ENCODE measurements around the gene CES2. TPM values are rescaled to one million over a fixed set of nuclear protein-coding genes. Genes with fewer than 3 reads are reported as not detected.
"Not testable (repeated sequence)": the region's sequence is repeated elsewhere in the genome, so short reads cannot be mapped to it uniquely, and the experiment has no call there.

The CES2 gene
- polyA plus RNA-seq, 4 donors: 39.8 to 47.0 (median 42.7) TPM

DNA sequence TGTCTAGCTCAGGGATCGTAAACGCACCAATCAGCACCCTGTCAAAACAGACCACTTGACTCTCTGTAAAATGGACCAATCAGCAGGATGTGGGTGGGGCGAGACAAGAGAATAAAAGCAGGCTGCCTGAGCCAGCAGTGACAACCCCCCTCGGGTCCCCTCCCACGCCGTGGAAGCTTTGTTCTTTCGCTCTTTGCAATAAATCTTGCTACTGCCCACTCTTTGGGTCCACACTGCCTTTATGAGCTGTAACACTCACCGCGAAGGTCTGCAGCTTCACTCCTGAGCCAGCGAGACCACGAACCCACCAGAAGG lies 39.6 kb downstream of the CES2 start:
- DNase-seq (ENCODE audit: low read depth in 4 of 4, low spot score in 3 of 4): not testable (repeated sequence)

GRCh38 chr16:66975302-66975893 lies 40.1 kb downstream of the CES2 start:
- DNase-seq (ENCODE audit: low read depth in 4 of 4, low spot score in 3 of 4): no peak

GRCh38 chr16:66976746-66977145 lies 41.4 kb downstream of the CES2 start:
- no peak for DNase-seq (ENCODE audit: low read depth in 4 of 4, low spot score in 3 of 4)

DNA sequence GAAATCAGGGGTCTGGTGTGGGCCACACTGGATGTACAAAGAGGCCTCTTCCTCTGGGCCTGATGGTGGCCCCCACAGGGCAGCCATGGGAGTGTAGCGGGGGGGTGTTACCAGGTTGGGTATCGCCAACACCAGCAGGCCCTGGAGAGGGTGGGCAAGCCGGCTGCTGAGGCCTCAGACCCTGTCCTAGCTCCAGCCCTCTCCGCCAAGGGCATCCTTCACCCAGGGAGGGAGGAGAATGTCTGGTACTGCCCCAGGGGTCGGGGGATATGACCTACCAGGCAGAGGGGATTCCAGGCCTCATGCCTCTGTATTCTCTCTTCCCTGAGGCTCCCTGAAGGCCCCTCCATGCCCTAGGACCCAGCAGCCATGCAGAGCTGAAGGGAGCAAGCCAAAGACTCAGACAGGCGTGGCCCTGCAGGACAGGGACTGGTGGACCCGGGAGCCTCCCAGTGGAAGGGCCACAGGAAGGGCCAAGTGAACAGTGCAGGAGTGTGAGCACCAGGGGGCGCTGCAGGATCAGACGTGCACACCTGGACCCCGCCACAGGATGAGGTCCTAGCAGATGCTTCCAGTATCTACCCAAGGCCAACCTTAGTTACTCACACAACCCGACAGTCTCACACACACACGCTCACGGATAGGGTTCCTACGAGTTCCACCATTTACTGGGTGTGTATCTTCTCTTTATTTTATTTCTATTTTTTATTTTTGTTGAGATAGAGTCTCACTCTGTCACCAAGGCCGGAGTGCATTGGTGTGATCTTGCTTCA lies 42.2 kb downstream of the CES2 start:
- DNase-seq (ENCODE audit: low read depth in 4 of 4, low spot score in 3 of 4): peak in 2 of 4 donors; percentile 61 to 71

GRCh38 chr16:66979011-66979717 lies 43.8 kb downstream of the CES2 start:
- DNase-seq (ENCODE audit: low read depth in 4 of 4, low spot score in 3 of 4): no peak

- DNase-seq (ENCODE audit: low read depth in 4 of 4, low spot score in 3 of 4): no peak
Measured at GRCh38 chr16:66983033-66983432, 47.7 kb downstream of the CES2 start.

DNA sequence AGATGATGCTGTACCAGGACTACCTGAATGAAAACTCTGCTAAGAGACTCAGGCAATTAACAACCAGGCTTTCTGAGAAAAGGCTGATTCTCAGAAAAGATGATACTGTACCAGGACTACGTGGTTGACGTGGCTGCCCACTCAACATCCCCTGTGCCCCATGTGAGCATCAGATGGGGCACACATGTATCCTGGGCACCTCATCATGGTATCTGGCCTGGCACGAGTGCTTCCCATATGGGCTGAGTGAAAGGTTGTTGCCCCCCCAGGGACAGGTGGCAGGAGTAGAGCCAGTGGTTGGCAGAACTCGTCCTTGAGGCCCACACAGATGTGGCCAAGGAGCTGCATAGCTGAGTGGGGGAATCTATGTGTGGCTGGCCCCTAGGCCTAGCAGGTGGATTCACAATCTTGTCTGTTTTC lies 49.6 kb downstream of the CES2 start:
- DNase-seq (ENCODE audit: low read depth in 4 of 4, low spot score in 3 of 4): no peak

DNA sequence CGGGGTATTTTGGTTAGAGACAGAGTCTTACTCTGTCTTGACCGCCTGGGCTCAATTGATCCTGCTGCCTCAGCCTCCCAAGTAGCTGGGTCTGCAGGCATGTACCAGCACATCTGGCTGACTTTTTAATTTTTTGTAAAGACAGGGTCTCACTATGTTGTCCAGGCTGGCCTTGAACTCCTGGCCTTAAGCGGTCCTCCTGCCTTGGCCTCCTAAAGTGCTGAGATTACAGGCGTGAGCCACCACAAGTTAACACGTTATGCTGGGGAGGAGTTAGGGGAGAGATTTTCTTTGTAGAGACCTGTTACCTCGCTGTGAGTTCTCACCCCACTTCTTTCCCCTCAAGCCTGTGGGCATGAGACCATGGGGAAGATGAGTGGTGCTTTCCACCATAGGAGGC lies 51.2 kb downstream of the CES2 start:
- DNase-seq (ENCODE audit: low read depth in 4 of 4, low spot score in 3 of 4): no peak

DNA sequence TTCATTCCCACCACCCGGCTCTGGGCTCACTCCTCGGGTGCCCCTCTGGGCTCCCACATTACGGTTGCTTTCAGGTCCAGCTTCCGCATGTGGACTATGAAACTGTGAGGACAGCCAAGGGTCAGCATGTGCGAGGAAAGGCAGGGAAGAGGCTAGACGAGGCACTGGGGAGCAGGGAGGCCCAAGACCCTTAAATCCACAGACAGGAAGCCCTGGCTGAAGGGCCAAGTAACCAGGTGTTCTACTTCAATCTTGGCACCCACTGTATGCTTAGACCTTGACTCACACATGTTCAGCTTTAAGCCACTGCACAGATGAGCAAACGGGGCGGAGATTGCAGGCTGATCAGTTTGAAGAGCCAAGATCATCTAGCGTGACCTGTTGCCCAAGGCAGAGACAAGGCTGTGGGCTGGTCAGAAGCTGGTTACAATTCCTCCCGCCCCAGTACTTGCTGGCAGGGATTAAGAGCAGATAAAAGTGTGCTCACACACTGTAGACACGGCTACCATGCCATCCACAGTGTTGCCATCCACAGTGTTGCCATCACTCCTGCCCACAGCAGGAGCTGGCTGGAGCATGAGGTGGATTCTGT lies 53.0 kb downstream of the CES2 start, which contains the start of gene CES4A:
CES4A (plus strand) TSS at position 393 of the 592 bp plus-strand sequence; CDS start at position 577, 184 bp downstream.
- DNase-seq (ENCODE audit: low read depth in 4 of 4, low spot score in 3 of 4): no peak

GRCh38 chr16:66991545-66992077 lies 56.3 kb downstream of the CES2 start:
- DNase-seq (ENCODE audit: low read depth in 4 of 4, low spot score in 3 of 4): no peak

- not testable (repeated sequence) for DNase-seq (ENCODE audit: low read depth in 4 of 4, low spot score in 3 of 4)
Measured at GRCh38 chr16:66993558-66993957, 58.2 kb downstream of the CES2 start.

Other genes with a start within 250 kb of the CES2 start
- 10 to 100 TPM; 67.3 to 76.9 (median 72.7) TPM for gene CMTM4, start 238.8 kb upstream of the CES2 start, polyA plus RNA-seq (ENCODE audit: insufficient read length in 4 of 4)
- gene DYNC1LI2, start 183.9 kb upstream of the CES2 start, polyA plus RNA-seq (ENCODE audit: insufficient read length in 4 of 4): 100 to 1,000 TPM; 101 to 135 (median 112) TPM
- gene TERB1, start 133.9 kb upstream of the CES2 start, polyA plus RNA-seq (ENCODE audit: insufficient read length in 4 of 4): under 1 TPM in 1 of 4 donors, not detected in 3; 0.12 TPM
- gene NAE1, start 104.5 kb upstream of the CES2 start, polyA plus RNA-seq (ENCODE audit: insufficient read length in 4 of 4): 10 to 100 TPM; 70.7 to 88.8 (median 82.8) TPM
- gene CA7, start 91.1 kb upstream of the CES2 start, polyA plus RNA-seq (ENCODE audit: insufficient read length in 4 of 4): under 1 TPM; 0.21 to 0.71 (median 0.31) TPM
- gene PDP2, start 55.0 kb upstream of the CES2 start, polyA plus RNA-seq (ENCODE audit: insufficient read length in 4 of 4): 10 to 100 TPM in 3 of 4 donors, 1 to 10 TPM in 1; 10.0 to 15.7 (median 12.8) TPM
- 100 to 1,000 TPM; 252 to 295 (median 279) TPM for gene CDH16, start 16.6 kb upstream of the CES2 start, polyA plus RNA-seq (ENCODE audit: insufficient read length in 4 of 4)
- gene RRAD, start 10.0 kb upstream of the CES2 start, polyA plus RNA-seq (ENCODE audit: insufficient read length in 4 of 4): 1 to 10 TPM; 2.0 to 3.9 (median 2.8) TPM
- 100 to 1,000 TPM in 1 of 4 donors, 10 to 100 TPM in 3; 79.0 to 120 (median 90.3) TPM for gene CIAO2B, start 1.1 kb upstream of the CES2 start, polyA plus RNA-seq (ENCODE audit: insufficient read length in 4 of 4)
- gene CES3, start 25.8 kb downstream of the CES2 start, polyA plus RNA-seq (ENCODE audit: insufficient read length in 4 of 4): 1 to 10 TPM; 1.8 to 3.6 (median 2.4) TPM
- 1 to 10 TPM; 6.7 to 9.5 (median 7.8) TPM for gene CES4A, start 53.1 kb downstream of the CES2 start, polyA plus RNA-seq (ENCODE audit: insufficient read length in 4 of 4)
- gene CBFB, start 93.6 kb downstream of the CES2 start, polyA plus RNA-seq (ENCODE audit: insufficient read length in 4 of 4): 10 to 100 TPM; 62.5 to 74.1 (median 66.5) TPM
- 10 to 100 TPM; 21.1 to 24.2 (median 22.5) TPM for gene PHAF1, start 174.4 kb downstream of the CES2 start, polyA plus RNA-seq (ENCODE audit: insufficient read length in 4 of 4)
- gene B3GNT9, start 215.5 kb downstream of the CES2 start, polyA plus RNA-seq (ENCODE audit: insufficient read length in 4 of 4): 10 to 100 TPM in 3 of 4 donors, 1 to 10 TPM in 1; 8.4 to 11.9 (median 10.9) TPM
- 1 to 10 TPM; 3.9 to 7.2 (median 4.5) TPM for gene TRADD, start 224.4 kb downstream of the CES2 start, polyA plus RNA-seq (ENCODE audit: insufficient read length in 4 of 4)
- 1 to 10 TPM; 1.0 to 1.8 (median 1.4) TPM for gene FBXL8, start 224.4 kb downstream of the CES2 start, polyA plus RNA-seq (ENCODE audit: insufficient read length in 4 of 4)
- gene HSF4, start 229.2 kb downstream of the CES2 start, polyA plus RNA-seq (ENCODE audit: insufficient read length in 4 of 4): 1 to 10 TPM; 1.4 to 3.5 (median 2.7) TPM
- gene NOL3, start 235.0 kb downstream of the CES2 start, polyA plus RNA-seq (ENCODE audit: insufficient read length in 4 of 4): 1 to 10 TPM; 2.2 to 6.2 (median 4.8) TPM
- gene MATCAP1, start 248.4 kb downstream of the CES2 start, polyA plus RNA-seq (ENCODE audit: insufficient read length in 4 of 4): 10 to 100 TPM; 32.5 to 42.1 (median 36.5) TPM